ENCODE data around the gene RAB20.
"Not testable (repeated sequence)": the region's sequence is repeated elsewhere in the genome, so short reads cannot be mapped to it uniquely, and the experiment has no call there.

Gene RAB20, protein sequence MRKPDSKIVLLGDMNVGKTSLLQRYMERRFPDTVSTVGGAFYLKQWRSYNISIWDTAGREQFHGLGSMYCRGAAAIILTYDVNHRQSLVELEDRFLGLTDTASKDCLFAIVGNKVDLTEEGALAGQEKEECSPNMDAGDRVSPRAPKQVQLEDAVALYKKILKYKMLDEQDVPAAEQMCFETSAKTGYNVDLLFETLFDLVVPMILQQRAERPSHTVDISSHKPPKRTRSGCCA
- total RNA-seq = 0.96 to 3.2 (median 1.2) reads per million in 3 experiments

DNA sequence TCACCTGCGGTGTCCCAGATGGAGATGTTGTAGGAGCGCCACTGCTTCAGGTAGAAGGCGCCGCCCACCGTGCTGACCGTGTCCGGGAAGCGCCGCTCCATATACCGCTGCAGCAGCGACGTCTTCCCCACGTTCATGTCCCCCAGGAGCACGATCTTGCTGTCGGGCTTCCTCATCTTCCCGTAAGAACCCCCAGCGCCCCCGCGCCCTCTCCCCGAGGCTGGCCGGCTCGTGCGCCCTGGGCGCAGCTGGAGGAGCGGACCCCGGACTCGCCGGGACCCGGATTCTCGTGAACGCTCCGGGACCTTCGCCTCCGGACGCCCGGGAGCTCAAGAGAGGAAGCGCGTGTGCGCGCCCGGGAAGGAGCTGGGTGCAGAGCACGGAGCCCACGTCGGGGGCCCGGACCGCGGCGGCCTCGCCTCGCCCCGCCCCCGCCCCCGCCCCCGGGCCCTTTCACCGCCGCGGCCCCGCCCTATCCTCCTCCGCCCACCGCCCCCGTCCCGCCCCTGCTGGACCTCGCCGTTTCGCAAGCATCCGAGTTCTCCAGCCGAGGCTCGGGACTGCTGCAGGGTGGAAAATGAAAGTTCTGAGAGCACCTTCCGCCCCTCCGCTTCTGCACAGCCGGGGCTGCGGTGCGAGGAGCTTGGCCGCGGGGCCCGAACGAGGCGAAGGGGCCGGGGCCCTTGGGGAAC, at the start of gene RAB20:
TSS of gene RAB20 (minus strand) at position 379 of the 692 bp plus-strand sequence. CDS start at position 176, 203 bp downstream.
- peak; percentile 39 for DNase-seq

DNA sequence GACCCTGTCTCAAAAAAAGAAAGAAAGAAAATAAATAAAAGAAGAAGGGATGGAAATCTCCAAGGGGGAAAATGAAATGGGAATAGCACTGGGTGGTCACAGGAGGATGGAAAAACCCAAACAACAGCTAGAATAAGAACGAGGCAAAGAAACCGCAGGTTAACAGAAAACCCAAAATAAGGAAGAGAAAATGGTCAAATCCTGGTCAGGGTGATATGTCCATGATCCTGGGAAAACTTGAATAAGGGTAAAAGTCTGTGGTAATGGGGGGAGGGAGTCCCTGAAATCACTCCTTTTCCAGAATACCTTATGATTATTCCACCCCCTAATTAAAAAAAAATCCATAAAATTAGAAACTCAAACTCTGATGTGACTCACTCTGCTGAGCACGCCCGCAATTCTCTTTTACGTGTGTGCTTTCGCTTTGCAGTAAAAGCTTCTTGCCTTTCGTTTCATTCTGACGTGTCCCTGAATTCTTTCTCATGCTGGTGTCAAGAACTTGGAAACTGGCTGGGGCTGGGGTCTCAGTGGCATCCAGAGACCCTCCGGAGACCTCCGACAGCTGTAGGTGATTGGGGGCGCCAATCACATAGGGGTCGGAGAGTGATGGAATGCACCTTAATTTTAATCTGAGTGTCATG, 49.6 kb upstream of the RAB20 start:
- no peak for DNase-seq

DNA sequence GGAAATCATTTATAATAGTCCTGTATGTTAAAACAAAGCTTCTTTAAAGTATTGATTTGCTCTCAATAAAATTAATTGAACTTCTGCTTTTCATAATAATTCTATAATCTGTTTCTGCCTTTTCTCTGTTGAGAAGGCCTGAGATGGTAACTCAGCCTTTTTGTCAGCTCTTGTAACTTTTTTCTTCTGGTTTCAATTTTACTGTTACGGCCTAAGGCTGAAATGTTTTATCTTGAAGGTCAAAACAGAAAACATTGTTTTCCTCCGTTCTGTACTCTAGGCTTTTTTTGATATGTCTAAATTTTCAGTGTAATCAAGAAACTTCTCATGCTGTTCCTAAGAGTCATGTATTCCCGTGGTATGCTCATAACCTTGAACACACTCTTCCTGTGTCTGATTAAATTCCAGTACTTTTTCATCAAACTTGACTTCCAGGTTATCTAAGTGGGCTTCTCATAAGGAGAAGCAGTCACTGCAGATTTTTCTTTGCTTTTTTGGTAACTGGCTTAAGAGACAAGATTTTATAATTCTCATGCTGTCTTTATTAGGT, 46.2 kb upstream of the RAB20 start:
- DNase-seq = no peak

DNA sequence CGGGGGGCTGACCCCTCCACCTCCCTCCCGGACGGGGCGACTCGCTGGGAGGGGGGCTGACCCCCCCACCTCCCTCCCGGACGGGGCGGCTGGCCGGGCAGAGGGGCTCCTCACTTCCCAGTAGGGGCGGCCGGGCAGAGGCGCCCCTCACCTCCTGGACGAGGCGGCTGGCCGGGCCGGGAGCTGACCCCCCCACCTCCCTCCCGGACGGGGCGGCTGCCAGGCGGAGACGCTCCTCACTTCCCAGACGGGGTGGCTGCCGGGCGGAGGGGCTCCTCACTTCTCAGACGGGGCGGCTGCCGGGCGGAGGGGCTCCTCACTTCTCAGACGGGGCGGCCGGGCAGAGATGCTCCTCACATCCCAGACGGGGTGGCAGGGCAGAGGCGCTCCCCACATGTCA, 44.8 kb upstream of the RAB20 start:
- not testable (repeated sequence) for DNase-seq

DNA sequence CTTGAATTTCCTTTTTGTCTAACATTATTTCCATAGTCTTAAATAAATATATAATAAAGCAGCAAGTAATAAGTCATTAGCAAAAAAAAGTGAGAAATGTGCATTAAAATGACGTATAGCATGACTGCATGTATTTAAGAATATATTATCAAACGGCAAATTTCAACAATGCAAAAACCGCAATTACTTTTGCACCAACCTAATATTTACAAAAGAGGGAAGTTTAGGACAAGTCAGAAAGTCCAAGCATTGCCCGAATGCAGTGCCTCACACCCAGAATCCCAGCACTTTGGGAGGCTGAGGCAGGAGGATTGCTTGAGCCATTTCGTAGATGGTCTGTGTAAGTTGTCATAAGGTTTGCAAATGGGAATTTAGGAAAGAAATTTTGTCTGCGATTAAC, 43.6 kb upstream of the RAB20 start:
- DNase-seq = no peak

DNA sequence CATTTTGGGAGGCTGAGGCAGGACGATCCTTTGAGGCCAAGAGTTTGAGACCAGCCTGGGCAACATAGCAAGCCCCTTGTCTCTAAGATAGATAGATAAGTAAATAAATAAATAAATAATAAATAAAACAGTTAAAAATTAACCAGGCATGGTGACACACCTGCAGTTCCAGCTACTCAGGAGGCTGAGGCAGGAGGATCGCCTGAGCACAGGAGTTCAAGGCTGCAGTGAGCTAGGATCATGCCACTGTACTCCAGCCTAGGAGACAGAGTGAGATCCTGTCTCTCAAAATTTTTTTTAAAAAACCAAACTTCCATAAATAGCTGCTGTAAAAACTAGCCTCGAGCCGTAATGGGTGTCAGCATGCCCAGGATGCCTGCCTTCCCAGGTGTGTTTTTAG, 39.5 kb upstream of the RAB20 start:
- no peak for DNase-seq

DNA sequence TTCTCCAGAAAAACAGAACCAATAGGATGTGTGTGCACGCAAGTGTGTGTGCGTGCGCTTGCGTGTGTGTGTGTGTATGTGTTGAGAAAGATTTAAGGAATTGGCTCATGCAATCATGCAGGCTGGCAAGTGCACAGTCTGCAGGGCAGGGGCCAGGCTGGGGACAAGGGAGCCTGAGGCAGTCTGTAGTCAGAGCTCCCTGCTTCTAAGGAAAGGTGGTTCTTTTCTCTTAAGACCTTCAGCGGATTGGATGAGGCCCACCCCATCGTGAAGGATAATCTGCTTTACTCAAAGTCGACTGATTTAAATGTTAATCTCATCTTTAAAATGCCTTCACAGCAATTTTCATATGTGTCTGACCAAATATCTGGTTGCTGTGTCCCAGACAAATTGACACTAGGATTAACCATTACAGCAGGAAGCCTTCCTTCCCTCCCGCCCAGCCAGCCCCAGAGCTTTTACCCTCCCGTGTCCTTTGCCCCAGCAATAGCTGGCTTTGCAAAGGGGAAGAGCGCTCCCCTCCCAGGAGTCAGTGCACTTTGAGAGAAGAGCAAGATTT, 38.8 kb upstream of the RAB20 start:
- DNase-seq = no peak

DNA sequence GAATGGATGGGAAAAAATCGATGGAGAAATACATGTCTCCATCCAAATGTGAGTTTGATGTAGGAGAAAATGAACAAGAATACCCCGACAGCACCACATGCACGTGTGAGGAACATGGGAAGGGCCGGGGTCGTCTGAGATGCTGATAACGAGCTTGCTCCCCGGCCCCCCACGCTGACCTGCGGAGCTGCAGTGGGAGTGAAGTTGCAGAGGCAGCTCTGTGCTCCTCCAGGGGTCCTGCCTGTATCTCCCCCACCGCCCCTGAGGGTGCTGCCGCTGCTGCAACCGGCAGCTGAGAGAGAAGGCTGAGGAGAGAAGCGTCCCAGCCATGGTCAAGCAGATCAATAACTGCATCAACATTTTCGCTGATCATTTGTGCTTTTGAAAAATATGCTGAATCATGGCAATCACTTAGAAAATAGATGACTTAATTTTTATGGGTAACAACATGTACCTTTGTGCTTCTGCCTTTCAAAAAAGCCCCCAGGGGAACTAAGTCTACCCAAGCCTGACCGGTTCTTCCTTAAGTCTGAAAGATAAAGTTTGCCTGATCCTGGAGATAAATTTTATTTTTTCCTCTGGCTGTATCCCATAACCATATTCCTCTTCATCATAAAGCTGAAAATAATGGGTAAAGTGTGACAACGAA, 35.6 kb upstream of the RAB20 start:
- no peak for DNase-seq

DNA sequence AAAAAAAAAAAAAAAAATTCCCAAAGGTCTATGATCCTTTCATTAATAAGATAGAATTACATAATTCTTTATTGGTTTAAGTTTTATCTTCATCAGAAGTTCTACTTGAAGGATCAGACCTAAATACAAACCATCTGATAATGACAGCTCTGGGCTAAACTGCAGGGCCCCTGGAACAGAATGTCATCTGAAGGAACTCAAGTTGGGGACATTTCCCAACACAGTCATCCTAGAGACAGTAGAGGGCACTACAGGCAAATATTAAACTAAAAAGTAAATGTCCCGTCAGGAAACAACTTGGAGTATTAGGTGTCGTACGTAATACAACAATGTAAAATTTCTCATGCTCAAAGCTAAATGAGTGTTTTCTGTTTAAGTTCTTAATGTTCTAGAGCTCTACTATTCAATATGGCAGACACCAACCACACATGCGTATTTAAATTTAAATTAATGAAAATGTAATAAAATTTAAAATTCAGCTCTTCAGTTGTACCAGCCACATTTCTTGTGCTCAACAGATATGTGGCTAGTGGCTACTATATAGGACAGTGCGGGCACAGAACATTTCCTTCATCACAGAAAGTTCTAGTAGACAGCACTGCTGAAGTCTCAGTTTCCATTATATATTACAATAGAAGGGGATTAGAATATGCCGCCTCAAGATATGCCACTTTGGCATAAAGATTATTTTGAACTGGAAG, 32.1 kb upstream of the RAB20 start:
- DNase-seq = peak; percentile 13

DNA sequence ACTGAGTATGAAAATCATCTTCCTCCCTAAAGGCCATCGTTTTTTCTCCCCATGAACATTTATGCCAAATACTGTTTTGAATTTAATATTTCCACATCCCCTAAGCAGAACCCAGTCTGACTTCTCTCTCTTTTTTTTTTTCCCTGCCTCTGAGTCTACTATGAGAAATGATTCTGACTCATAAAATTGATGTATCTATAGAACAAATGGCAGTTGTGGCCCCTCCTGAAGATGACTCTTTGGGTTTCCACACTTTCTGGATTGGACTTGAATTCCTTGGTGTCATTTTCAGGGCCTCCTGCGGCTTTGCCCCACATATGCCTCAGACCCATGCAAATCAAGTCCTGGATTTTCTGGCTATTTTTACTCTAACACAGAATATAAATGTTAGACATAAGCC, 31.1 kb upstream of the RAB20 start:
- DNase-seq = no peak

DNA sequence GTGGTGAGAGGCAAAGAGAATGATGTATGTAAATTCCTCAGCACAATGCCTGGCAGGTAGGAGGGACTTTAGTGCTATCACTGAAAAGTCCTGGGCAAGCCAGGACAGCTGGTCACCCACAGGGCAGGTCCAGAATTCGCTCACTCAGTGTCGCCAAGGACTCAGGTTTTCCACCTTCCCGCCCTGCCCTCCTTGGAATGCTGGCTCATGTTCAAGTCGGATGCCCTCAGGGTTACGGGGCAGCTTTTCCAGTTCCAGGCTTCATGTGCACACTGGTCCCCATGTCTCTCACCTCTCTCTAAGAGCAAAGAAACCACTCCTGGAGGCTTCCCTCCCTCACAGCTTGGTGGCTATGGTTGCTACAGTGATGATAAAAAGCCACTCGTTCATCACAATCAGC, 29.1 kb upstream of the RAB20 start:
- DNase-seq = no peak

DNA sequence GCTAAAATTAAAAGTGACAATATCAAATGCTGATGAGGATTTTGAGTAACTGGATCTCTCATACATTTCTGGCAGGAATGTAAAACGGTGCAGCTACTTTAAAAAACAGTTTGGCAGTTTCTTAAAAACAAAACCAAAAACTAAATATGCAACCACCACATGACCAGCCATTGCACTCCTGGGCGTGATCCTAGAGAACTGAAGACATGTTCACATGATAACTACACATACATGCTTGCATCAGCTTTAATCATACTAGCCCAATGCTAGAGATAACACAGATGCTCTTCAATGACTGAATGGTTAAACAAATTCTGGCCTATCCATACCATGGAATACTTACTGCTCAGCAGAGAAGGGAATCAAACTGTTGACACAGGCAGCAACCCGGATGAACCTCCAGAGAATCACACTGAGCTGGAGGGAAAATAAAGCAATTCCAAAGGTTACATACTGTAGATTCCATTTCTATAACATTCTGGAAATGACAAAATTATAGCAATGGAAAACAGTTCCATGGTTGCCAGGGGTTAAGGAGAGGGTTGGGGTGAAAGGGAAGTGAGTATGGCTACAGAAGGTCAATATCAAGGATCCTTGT, 28.4 kb upstream of the RAB20 start:
- no peak for DNase-seq

DNA sequence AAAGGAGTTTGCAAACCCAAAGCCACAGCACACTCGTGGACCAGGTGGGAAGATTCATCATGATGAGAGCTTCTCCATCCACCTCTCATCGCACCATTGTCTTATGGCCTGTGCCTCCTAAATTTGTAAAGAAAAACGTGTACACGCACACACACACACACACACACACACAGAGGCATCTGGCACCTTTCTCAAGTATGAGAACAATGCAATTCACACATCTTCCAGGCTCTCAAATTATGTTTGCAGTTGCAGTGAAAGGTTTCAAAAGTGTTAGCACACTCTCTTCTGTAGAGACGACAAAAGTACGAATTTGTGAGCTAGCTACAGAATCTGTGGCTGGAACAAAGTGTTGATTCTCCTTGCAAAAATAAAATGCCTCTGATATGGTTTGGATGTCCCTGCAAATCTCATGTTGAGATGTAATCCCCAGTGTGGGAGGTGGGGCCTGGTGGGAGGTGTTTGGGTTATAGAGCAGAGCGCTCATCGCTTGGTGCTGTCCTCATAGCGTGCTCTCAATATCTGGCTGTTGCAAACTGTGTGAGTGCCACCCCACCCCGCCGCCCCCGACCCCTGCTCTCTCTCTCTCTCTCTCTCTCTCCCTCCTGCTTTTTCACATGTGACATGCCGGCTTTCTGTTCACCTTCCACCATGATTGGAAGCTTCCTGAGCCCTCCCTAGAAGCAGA, 21.8 kb upstream of the RAB20 start:
- DNase-seq = no peak

DNA sequence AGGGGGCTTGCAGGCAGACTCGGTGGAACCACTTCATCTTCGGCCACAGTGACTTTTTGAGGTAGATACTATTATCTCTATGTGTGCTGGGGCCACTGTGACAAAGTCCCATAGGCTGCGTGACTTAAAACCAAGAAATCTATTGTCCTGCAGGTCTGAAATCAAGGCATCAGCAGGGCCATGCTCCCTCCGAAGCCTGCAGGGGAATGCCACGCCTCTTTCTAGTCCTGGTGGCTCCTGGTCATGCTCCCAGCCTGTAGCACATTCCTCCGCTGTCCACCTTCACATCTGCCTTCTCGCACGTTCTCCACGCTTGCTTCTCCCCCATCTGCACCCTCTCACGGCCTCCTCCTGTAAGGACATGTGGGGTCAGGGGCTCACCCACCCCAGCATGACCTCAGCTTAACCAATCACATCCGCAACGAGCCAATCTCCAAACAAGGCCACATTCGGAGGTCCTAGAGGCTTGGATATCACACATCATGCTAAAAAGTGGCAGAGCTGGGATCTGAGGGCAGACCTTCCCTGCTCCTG, 21.0 kb upstream of the RAB20 start:
- DNase-seq = no peak

DNA sequence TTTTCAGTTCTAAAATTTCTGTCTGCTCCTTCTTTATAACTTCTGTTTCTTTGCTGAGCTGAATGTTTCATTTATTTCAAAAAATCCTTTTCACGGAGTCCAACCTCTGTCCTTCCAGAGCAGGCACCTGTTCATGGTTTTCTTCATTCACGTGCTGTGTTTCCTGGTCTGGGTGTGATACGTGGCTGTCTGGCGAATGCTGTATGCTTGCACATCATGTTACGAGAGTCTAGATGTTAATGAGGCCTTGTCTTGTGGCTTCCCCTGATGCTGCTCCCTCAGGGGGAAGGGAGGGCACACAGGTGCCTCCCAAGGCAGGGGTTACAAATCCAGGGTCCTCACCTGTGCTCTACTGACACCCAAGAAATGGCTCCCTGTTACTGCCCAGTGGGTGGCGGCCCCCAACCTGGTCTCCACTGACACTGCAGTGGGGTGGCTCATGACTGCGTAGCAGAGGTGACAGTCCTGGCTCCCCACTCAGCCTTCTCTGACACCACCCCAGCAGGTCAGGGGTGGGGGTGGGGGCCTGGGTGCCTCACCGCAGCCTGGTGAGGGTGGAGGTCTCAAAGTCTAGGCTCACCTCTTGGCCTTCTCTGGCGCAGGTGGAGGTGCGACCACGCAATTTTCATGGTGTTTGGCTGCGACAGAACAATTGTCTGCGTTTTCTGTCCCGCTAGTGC, 20.1 kb upstream of the RAB20 start:
- DNase-seq = no peak

DNA sequence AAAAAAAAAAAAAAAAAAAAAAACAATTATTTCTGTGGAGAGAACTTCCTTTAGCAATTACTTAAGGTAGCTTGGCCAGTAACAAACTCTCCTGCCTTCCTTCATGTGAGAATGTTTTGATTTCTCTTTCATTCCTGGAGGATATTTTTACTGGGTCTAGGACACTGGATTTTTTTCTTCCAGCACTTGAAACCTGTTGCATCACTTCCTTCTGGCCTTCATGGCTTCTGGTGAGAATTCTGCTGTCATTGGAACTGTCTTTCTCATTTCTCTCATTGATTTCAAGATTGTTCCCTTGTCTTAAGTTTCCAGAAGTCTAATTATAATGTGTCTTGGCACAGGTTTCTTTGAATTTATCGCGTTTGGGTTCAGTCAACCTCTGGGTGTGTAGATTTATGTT, 19.3 kb upstream of the RAB20 start:
- DNase-seq = no peak

DNA sequence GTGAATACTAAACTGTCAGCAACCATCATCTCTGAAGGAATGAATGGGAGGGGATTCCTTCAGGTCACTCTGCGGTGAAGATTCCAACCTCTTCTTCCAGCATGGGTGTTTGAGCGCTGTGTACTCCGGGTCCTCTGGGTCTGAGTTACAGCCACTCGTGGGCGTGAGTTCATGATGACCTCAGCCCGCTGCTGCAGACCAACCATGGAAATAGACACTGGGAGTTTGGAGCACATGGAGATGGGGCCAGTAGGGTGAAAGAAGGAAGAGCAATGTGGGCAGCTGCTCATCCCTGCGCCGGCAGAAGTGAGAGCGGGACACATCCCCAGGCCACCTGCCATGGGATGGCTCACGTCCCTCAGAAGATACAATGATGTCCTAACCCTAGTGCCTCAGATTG, 16.8 kb upstream of the RAB20 start:
- no peak for DNase-seq

DNA sequence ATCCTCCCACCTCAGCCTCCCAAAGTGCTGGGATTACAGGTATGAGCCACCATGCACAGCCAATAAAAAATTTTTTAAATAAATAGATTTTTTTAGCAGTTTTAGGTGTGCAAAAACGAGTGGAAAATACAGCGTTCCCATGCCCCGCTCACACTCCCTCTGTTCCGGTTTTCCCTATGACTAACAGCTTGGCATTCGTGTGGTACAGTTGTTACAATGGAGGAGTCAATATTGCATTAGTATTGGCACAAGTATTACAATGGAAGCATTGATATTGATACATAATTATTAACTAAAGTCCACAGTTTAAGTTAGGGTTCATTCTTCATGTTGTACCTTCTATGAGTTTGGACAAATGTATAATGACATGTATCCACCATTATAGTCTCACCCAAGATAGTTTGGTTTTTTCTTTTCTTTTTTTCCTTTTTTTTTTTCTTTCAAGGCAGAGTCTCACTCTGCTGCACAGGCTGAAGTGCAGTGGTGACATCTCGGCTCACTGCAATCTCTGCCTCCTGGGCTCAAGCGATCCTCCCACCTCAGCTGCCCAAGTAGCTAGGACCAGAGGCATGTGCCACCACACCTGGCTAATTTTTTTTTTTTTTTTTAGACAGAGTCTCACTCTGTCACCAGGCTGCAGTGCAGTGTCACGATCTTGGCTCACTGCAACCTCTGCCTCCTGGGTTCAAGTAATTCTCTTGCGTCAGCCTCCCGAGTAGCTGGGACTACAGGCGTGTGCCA, 15.4 kb upstream of the RAB20 start:
- DNase-seq = no peak

DNA sequence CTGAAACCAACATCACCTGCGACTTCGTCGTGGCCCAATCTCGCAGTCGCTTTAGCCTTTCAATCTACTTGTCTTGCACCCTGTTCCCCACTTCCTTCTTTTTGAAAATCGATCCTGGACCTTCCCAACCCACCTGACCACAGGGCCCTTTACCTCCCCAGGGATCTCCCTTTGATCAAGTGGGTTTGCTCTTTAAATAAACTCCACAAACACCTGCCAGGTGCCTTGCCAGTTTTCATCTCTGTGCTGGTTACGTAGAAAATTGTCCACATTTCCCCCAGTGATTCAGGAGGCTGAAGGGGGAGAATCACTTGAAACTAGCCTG, 14.5 kb upstream of the RAB20 start:
- DNase-seq = no peak

All from central memory CD4-positive, alpha-beta T cell (primary cell).